GM23338 (cell line): ENCODE data around the gene KRTAP20-2.

Experiments
- CREB1 ChIP-seq: fragments of 250-450 bp; sonication (Bioruptor Pico); IDR thresholded peaks from 2 replicates; pipeline ENCODE4 v1.5.0; 2020; ENCODE audit warnings: low read depth, mild to moderate bottlenecking, moderate library complexity
- EZH2 ChIP-seq: fragments of 200-600 bp; sonication (generic); IDR thresholded peaks from one replicate; pipeline ENCODE4 v1.8.0; 2017; ENCODE audit warnings: antibody characterized with exemption, mild to moderate bottlenecking, low read depth; ENCODE audit not compliant: unreplicated experiment
- EZH2phosphoT487 ChIP-seq: fragments of 200-600 bp; sonication (generic); IDR thresholded peaks from one replicate; pipeline ENCODE4 v1.8.1; 2018; ENCODE audit warnings: antibody characterized with exemption; ENCODE audit not compliant: unreplicated experiment
- POLR2AphosphoS5 ChIP-seq: IDR thresholded peaks from 2 replicates; pipeline ENCODE4 v1.6.1; 2016; ENCODE audit warnings: antibody characterized with exemption, low read depth
- TF ChIP-seq, protein P1 (sequence below), 2 experiments: fragments of 200-600 bp in 1 of 2; sonication (generic) in 1 of 2; conservative IDR thresholded peaks; 2 replicates each; pipeline versions ENCODE4 v1.5.1 to v1.6.1; 2016 to 2017; ENCODE audit warnings: antibody characterized with exemption in 2 of 2, low read depth in 2 of 2, mild to moderate bottlenecking in 2 of 2, moderate library complexity in 1 of 2

DNA sequence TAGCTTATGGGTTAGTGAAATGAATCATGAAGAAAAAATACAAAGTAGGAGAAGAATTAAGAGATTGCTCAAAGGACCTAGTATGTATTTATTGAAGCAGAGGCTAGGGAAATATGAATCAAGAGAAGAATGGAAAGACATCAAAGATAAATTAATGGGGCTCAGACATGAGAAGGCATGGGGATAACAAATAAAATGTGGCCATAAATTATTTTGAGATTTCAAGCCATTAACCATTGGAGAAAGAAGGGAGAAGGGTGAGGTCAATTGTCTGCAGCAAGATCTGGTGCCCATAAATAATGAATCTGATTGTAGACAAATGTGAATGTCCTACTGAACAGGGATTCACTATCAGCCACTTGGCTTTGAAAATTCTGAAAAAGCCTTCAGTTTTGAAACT is 17.9 kb downstream of the KRTAP20-2 start:
- TF ChIP-seq CREB1 (CRISPR knock-in tag) (no peak), EZH2phosphoT487 (no peak), EZH2 (no peak), POLR2AphosphoS5 (no peak)
- TF ChIP-seq, protein P1, sequence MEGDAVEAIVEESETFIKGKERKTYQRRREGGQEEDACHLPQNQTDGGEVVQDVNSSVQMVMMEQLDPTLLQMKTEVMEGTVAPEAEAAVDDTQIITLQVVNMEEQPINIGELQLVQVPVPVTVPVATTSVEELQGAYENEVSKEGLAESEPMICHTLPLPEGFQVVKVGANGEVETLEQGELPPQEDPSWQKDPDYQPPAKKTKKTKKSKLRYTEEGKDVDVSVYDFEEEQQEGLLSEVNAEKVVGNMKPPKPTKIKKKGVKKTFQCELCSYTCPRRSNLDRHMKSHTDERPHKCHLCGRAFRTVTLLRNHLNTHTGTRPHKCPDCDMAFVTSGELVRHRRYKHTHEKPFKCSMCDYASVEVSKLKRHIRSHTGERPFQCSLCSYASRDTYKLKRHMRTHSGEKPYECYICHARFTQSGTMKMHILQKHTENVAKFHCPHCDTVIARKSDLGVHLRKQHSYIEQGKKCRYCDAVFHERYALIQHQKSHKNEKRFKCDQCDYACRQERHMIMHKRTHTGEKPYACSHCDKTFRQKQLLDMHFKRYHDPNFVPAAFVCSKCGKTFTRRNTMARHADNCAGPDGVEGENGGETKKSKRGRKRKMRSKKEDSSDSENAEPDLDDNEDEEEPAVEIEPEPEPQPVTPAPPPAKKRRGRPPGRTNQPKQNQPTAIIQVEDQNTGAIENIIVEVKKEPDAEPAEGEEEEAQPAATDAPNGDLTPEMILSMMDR (conservative IDR thresholded peaks at IDR 0.05; ENCODE audit: low read depth in 2 of 2): no peak
